ENCODE data around the gene MICAL1.

DNA sequence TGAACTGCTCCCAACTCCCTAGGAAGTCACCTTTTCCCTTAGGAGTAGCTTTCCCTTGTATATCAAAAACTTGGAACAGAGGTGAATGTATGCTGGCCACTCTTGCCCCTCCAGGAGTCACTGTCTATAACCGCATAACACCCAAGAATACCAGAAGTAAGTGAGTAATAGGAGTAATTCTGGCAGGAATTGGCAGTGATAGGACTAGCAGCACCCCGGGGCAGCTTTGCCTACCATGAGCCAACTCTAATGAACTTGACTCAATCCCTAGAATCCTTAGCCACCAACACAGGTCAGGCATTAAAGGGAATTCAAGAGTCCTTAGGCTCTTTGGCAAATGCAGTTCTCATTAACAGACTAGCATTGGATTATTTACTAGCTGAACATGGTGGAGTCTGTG, 44.5 kb downstream of the MICAL1 start:
- TF ChIP-seq, protein P1, sequence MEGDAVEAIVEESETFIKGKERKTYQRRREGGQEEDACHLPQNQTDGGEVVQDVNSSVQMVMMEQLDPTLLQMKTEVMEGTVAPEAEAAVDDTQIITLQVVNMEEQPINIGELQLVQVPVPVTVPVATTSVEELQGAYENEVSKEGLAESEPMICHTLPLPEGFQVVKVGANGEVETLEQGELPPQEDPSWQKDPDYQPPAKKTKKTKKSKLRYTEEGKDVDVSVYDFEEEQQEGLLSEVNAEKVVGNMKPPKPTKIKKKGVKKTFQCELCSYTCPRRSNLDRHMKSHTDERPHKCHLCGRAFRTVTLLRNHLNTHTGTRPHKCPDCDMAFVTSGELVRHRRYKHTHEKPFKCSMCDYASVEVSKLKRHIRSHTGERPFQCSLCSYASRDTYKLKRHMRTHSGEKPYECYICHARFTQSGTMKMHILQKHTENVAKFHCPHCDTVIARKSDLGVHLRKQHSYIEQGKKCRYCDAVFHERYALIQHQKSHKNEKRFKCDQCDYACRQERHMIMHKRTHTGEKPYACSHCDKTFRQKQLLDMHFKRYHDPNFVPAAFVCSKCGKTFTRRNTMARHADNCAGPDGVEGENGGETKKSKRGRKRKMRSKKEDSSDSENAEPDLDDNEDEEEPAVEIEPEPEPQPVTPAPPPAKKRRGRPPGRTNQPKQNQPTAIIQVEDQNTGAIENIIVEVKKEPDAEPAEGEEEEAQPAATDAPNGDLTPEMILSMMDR (IDR thresholded peaks at IDR 0.05), result no peak
- no peak for TF ChIP-seq POLR2A (IDR thresholded peaks at IDR 0.05)

Measured in adrenal gland (tissue), 5 donors.